Gastroesophageal sphincter (tissue), 3 donors: Measurements from ENCODE around the gene RGS14.

Experiments
- CTCF ChIP-seq, 4 experiments: fragments of 200-600 bp in 2 of 4; fragments of 450-650 bp in 2 of 4; sonication (generic) in 1 of 4; IDR thresholded peaks; one replicate each; pipeline ENCODE4 v1.5.1; 2017 to 2019; ENCODE audit warnings: antibody characterized with exemption in 4 of 4, mild to moderate bottlenecking in 2 of 4, moderate library complexity in 2 of 4
- EP300 ChIP-seq: sonication (generic); formaldehyde crosslinking; IDR thresholded peaks from one replicate; pipeline ENCODE4 v1.6.1; 2017; ENCODE audit warnings: antibody characterized with exemption, mild to moderate bottlenecking
- POLR2A ChIP-seq, 2 donors: fragments of 450-650 bp; IDR thresholded peaks; one replicate each; pipeline ENCODE4 v1.6.1; 2017; ENCODE audit warnings: antibody characterized with exemption in 2 of 2, mild to moderate bottlenecking in 2 of 2, moderate library complexity in 1 of 2

GRCh38 chr5:177390363-177391300 lies 32.9 kb downstream of the RGS14 start:
- TF ChIP-seq CTCF (IDR thresholded peaks at IDR 0.05), result peak in 3 of 4 experiments; percentile 97 to 99 (median 98)
- no peak for TF ChIP-seq POLR2A (IDR thresholded peaks at IDR 0.05)
- no peak for TF ChIP-seq EP300
